ENCODE measurements around the gene PIEZO2.

Gene PIEZO2

GRCh38 chr18:10682368-10682714, 467.0 kb downstream of the PIEZO2 start:
- no peaks in the 10 kb centered on the region for H3K27me3 Mint-ChIP-seq (ENCODE audit: low read depth)
- H3K27ac Mint-ChIP-seq, result no peak overlapping the region
- no peaks in the 10 kb centered on the region for H3K9me3 Mint-ChIP-seq
- no peaks in the 10 kb centered on the region for H3K4me1 Mint-ChIP-seq
- no peak overlapping the region for H3K4me3 Mint-ChIP-seq
- no peak for TF ChIP-seq CTCF (IDR thresholded peaks at IDR 0.05; ENCODE audit: unreplicated experiment in 3 of 3)
- H3K36me3 Mint-ChIP-seq (ENCODE audit: low read depth), result peaks cover 26% of the 10 kb centered on the region

GRCh38 chr18:10681581-10682367, 467.6 kb downstream of the PIEZO2 start:
- H3K9me3 Mint-ChIP-seq, result no peaks in the 10 kb centered on the region
- peaks cover 24% of the 10 kb centered on the region for H3K36me3 Mint-ChIP-seq (ENCODE audit: low read depth)
- no peak overlapping the region for H3K4me3 Mint-ChIP-seq
- TF ChIP-seq CTCF (IDR thresholded peaks at IDR 0.05; ENCODE audit: unreplicated experiment in 3 of 3), result no peak
- H3K27ac Mint-ChIP-seq, result no peak overlapping the region
- no peaks in the 10 kb centered on the region for H3K4me1 Mint-ChIP-seq
- H3K27me3 Mint-ChIP-seq (ENCODE audit: low read depth), result no peaks in the 10 kb centered on the region

GRCh38 chr18:10680271-10680596, 469.1 kb downstream of the PIEZO2 start:
- Mint-ChIP-seq H3K4me1 (no peaks in the 10 kb centered on the region), H3K36me3 (ENCODE audit: low read depth) (peaks cover 25% of the 10 kb centered on the region), H3K27ac (no peak overlapping the region), H3K9me3 (no peaks in the 10 kb centered on the region), H3K4me3 (no peak overlapping the region), H3K27me3 (ENCODE audit: low read depth) (no peaks in the 10 kb centered on the region)
- TF ChIP-seq CTCF (IDR thresholded peaks at IDR 0.05; ENCODE audit: unreplicated experiment in 3 of 3), result no peak

GRCh38 chr18:10679557-10680270, 469.7 kb downstream of the PIEZO2 start:
- peaks cover 24% of the 10 kb centered on the region for H3K36me3 Mint-ChIP-seq (ENCODE audit: low read depth)
- no peaks in the 10 kb centered on the region for H3K27me3 Mint-ChIP-seq (ENCODE audit: low read depth)
- TF ChIP-seq CTCF (IDR thresholded peaks at IDR 0.05; ENCODE audit: unreplicated experiment in 3 of 3), result no peak
- no peak overlapping the region for H3K4me3 Mint-ChIP-seq
- H3K9me3 Mint-ChIP-seq, result no peaks in the 10 kb centered on the region
- no peak overlapping the region for H3K27ac Mint-ChIP-seq
- no peaks in the 10 kb centered on the region for H3K4me1 Mint-ChIP-seq

GRCh38 chr18:10671441-10671840, 477.9 kb downstream of the PIEZO2 start:
- Mint-ChIP-seq H3K27ac (no peak overlapping the region), H3K4me3 (no peak overlapping the region), H3K36me3 (ENCODE audit: low read depth) (peaks cover 19% of the 10 kb centered on the region), H3K27me3 (ENCODE audit: low read depth) (peaks cover 3% of the 10 kb centered on the region), H3K9me3 (no peaks in the 10 kb centered on the region), H3K4me1 (no peaks in the 10 kb centered on the region)
- no peak for TF ChIP-seq CTCF (IDR thresholded peaks at IDR 0.05; ENCODE audit: unreplicated experiment in 3 of 3)

- no peaks in the 10 kb centered on the region for H3K4me1 Mint-ChIP-seq
- no peak overlapping the region for H3K27ac Mint-ChIP-seq
- H3K9me3 Mint-ChIP-seq, result no peaks in the 10 kb centered on the region
- peaks cover 13% of the 10 kb centered on the region for H3K36me3 Mint-ChIP-seq (ENCODE audit: low read depth)
- TF ChIP-seq CTCF (IDR thresholded peaks at IDR 0.05; ENCODE audit: unreplicated experiment in 3 of 3), result no peak
- H3K27me3 Mint-ChIP-seq (ENCODE audit: low read depth), result peaks cover 3% of the 10 kb centered on the region
- H3K4me3 Mint-ChIP-seq, result no peak overlapping the region
Observed at GRCh38 chr18:10670856-10671255, 478.5 kb downstream of the PIEZO2 start.

All from nephron (organoid).